GM12891 (cell line): ENCODE measurements around the gene KPNA3.
"Not testable (repeated sequence)": the region's sequence is repeated elsewhere in the genome, so short reads cannot be mapped to it uniquely, and the experiment has no call there.

Experiments
- DNase-seq: peaks from one replicate; pipeline ENCODE4 v3.0.0; 2011; ENCODE audit warnings: low spot score; ENCODE audit not compliant: insufficient read length
- FAIRE-seq: peaks from 2 replicates; lab custom pipeline; 2011; peaks lifted over from hg19 to GRCh38; lab: Jason Lieb, UNC
- PAX5 ChIP-seq: IDR thresholded peaks from 2 replicates; pipeline ENCODE4 v1.6.1; 2011; ENCODE audit warnings: low read length, moderate library complexity, mild to moderate bottlenecking; ENCODE audit not compliant: insufficient read depth, severe bottlenecking
- POLR2A ChIP-seq: IDR thresholded peaks from 2 replicates; pipeline ENCODE4 v1.6.1; 2011; ENCODE audit warnings: low read depth, low read length, control low read depth
- POLR2AphosphoS5 ChIP-seq: IDR thresholded peaks from 2 replicates; pipeline ENCODE4 v1.6.1; 2011; ENCODE audit warnings: low read depth, low read length, control low read depth
- POU2F2 ChIP-seq: IDR thresholded peaks from 2 replicates; pipeline ENCODE4 v1.6.1; 2011; ENCODE audit warnings: low read depth, mild to moderate bottlenecking, control low read depth, low read length, moderate library complexity
- SPI1 ChIP-seq: IDR thresholded peaks from 2 replicates; pipeline ENCODE4 v1.6.1; 2011; ENCODE audit warnings: low read depth, low read length, control low read depth
- TAF1 ChIP-seq: IDR thresholded peaks from 2 replicates; pipeline ENCODE4 v1.6.1; 2011; ENCODE audit warnings: low read depth, low read length, control low read depth

Gene KPNA3

GRCh38 chr13:49781806-49782205, 10.7 kb downstream of the KPNA3 start:
- TF ChIP-seq POU2F2 (no peak), POLR2A (no peak), SPI1 (no peak), POLR2AphosphoS5 (no peak), TAF1 (no peak), PAX5 (no peak)
- FAIRE-seq (no peak), DNase-seq (no peak)

- FAIRE-seq = no peak
- no peak for DNase-seq
- TF ChIP-seq TAF1 (no peak), SPI1 (no peak), POLR2A (no peak), POU2F2 (no peak), PAX5 (no peak), POLR2AphosphoS5 (no peak)
Measured at GRCh38 chr13:49779721-49780120, 12.8 kb downstream of the KPNA3 start.

- DNase-seq = no peak
- FAIRE-seq = no peak
- TF ChIP-seq POLR2A (no peak), SPI1 (no peak)
Measured at GRCh38 chr13:49777746-49778614, 14.5 kb downstream of the KPNA3 start.

GRCh38 chr13:49776871-49777270, 15.6 kb downstream of the KPNA3 start:
- TF ChIP-seq POLR2AphosphoS5 (no peak), PAX5 (no peak), POLR2A (no peak), SPI1 (no peak)
- DNase-seq (no peak), FAIRE-seq (no peak)

- FAIRE-seq (no peak), DNase-seq (no peak)
- TF ChIP-seq POLR2AphosphoS5 = no peak
- TF ChIP-seq TAF1 = no peak
- TF ChIP-seq SPI1 = no peak
- TF ChIP-seq POU2F2 = no peak
- no peak for TF ChIP-seq POLR2A
- TF ChIP-seq PAX5 = no peak
Measured at GRCh38 chr13:49774376-49775005, 18.0 kb downstream of the KPNA3 start.

- no peak for DNase-seq
- no peak for FAIRE-seq
- TF ChIP-seq POLR2AphosphoS5 (no peak), POU2F2 (no peak), PAX5 (no peak), SPI1 (no peak), TAF1 (no peak), POLR2A (no peak)
Measured at GRCh38 chr13:49772828-49773227, 19.7 kb downstream of the KPNA3 start.

GRCh38 chr13:49761811-49762210, 30.7 kb downstream of the KPNA3 start:
- FAIRE-seq, DNase-seq: not testable (repeated sequence)

GRCh38 chr13:49760558-49760957, 31.9 kb downstream of the KPNA3 start:
- no peak for FAIRE-seq
- TF ChIP-seq POLR2AphosphoS5 = no peak
- TF ChIP-seq POU2F2 = no peak
- TF ChIP-seq SPI1 = no peak
- no peak for TF ChIP-seq TAF1
- no peak for TF ChIP-seq POLR2A
- no peak for TF ChIP-seq PAX5
- DNase-seq = no peak

GRCh38 chr13:49759503-49759902, 33.0 kb downstream of the KPNA3 start:
- DNase-seq = no peak
- TF ChIP-seq SPI1 = peak; percentile 25; the same call in 1 of the 2 replicates
- TF ChIP-seq PAX5 = no peak
- TF ChIP-seq POLR2A = no peak
- peak; percentile 74 for FAIRE-seq

- no peak for DNase-seq
- TF ChIP-seq SPI1 = no peak
- TF ChIP-seq POLR2A = no peak
- TF ChIP-seq TAF1 = no peak
- FAIRE-seq = no peak
Measured at GRCh38 chr13:49756263-49756662, 36.2 kb downstream of the KPNA3 start.

- no peak for FAIRE-seq
- DNase-seq = no peak
- no peak for TF ChIP-seq TAF1
- TF ChIP-seq PAX5 = no peak
- no peak for TF ChIP-seq POLR2AphosphoS5
- no peak for TF ChIP-seq POU2F2
- TF ChIP-seq POLR2A = no peak
- TF ChIP-seq SPI1 = no peak
Measured at GRCh38 chr13:49754146-49754545, 38.3 kb downstream of the KPNA3 start.
